HCT116 (cell line): Measurements from ENCODE around the gene FAM89B.

Experiments
- CTCF ChIP-seq, 3 experiments: fragments of 200-600 bp in 1 of 3; sonication (generic) in 1 of 3; IDR thresholded peaks in 2 of 3; conservative IDR thresholded peaks in 1 of 3; 2 replicates each; pipeline ENCODE4 v1.5.1; 2012 to 2017; ENCODE audit warnings: low read depth in 2 of 3, low read length in 2 of 3, antibody characterized with exemption in 1 of 3, borderline replicate concordance in 1 of 3, control low read depth in 1 of 3, mild to moderate bottlenecking in 1 of 3, mixed read lengths in 1 of 3, mixed run types in 1 of 3, moderate library complexity in 1 of 3; ENCODE audit not compliant: insufficient read depth in 1 of 3
- EZH2 ChIP-seq: fragments of 200-600 bp; sonication (generic); IDR thresholded peaks from 2 replicates; pipeline ENCODE4 v1.6.1; 2017; ENCODE audit warnings: antibody characterized with exemption, mixed run types
- POLR2A ChIP-seq: IDR thresholded peaks from 2 replicates; pipeline ENCODE4 v1.7.0; 2011; ENCODE audit warnings: borderline replicate concordance; ENCODE audit not compliant: insufficient read depth, insufficient read length; ENCODE audit errors: extremely low read depth
- POLR2AphosphoS5 ChIP-seq: IDR thresholded peaks from 2 replicates; pipeline ENCODE4 v1.6.1; 2011; ENCODE audit warnings: mild to moderate bottlenecking, low read depth, low read length, moderate library complexity
- REST ChIP-seq: IDR thresholded peaks from 2 replicates; pipeline ENCODE4 v1.6.1; 2012; ENCODE audit warnings: low read depth

- no peak for TF ChIP-seq EZH2
- TF ChIP-seq POLR2A = no peak
- TF ChIP-seq CTCF (IDR thresholded peaks at IDR 0.05 in 2 of 3, conservative IDR thresholded peaks at IDR 0.05 in 1 of 3; ENCODE audit: borderline replicate concordance in 1 of 3, insufficient read depth in 1 of 3, low read depth in 2 of 3, low read length in 2 of 3) = no peak
- TF ChIP-seq REST = no peak
- TF ChIP-seq POLR2AphosphoS5 = no peak
Measured at GRCh38 chr11:65611028-65611757, 38.9 kb downstream of the FAM89B start.
